Brain microvascular endothelial cell (primary cell): ENCODE measurements around the gene BCAN.

Source experiments
- DNase-seq: peaks from one replicate; pipeline ENCODE4 v3.0.0-alpha.2; 2020
- H3K27ac ChIP-seq: fragments of 250-450 bp; sonication (Bioruptor Pico); 2 replicates; pipeline ENCODE4 v1.5.1; 2020; ENCODE audit warnings: mild to moderate bottlenecking, moderate library complexity
- H3K27me3 ChIP-seq: fragments of 250-450 bp; sonication (Bioruptor Pico); replicated peaks from 2 replicates; pipeline ENCODE4 v1.5.1; 2020; ENCODE audit warnings: mild to moderate bottlenecking
- H3K36me3 ChIP-seq: fragments of 250-450 bp; sonication (Bioruptor Pico); replicated peaks from 2 replicates; pipeline ENCODE4 v1.5.1; 2020; ENCODE audit warnings: mild to moderate bottlenecking
- H3K4me3 ChIP-seq: 2 replicates; pipeline ENCODE4 v1.5.1; 2011; ENCODE audit warnings: low read depth, mild to moderate bottlenecking, control low read depth, low read length, moderate library complexity
- CTCF ChIP-seq: IDR thresholded peaks from 2 replicates; pipeline ENCODE4 v1.5.1; 2011; ENCODE audit warnings: low read depth, mild to moderate bottlenecking, moderate library complexity, low read length, control low read depth, inconsistent platforms; ENCODE audit errors: missing control alignments
- in situ Hi-C: cut with HindIII; loops from 2 replicates; pipeline ENCODE4 v1.10.0; 2017; ENCODE audit warnings: low sequenced_read_pairs, low pct_ligation_motif_present

BCAN gene

GRCh38 chr1:156662800-156663055 is 20.8 kb downstream of the BCAN start:
- no peak overlapping the region for H3K4me3 ChIP-seq
- no peak for DNase-seq
- peak overlapping the region; percentile 65 for H3K27ac ChIP-seq
- in situ Hi-C loops: no loop called here
- H3K36me3 ChIP-seq: no peaks in the 10 kb centered on the region
- H3K27me3 ChIP-seq: no peaks in the 10 kb centered on the region
- no peak for TF ChIP-seq CTCF

- no peak for TF ChIP-seq CTCF
- Histone ChIP-seq H3K27ac (no peak overlapping the region), H3K36me3 (no peaks in the 10 kb centered on the region), H3K4me3 (no peak overlapping the region), H3K27me3 (no peaks in the 10 kb centered on the region)
- in situ Hi-C loops: no loop called here
- DNase-seq: no peak
Measured at GRCh38 chr1:156663178-156663577, 21.3 kb downstream of the BCAN start.

GRCh38 chr1:156664046-156664766 is 22.3 kb downstream of the BCAN start:
- in situ Hi-C loops: no loop called here
- no peaks in the 10 kb centered on the region for H3K36me3 ChIP-seq
- no peak overlapping the region for H3K4me3 ChIP-seq
- TF ChIP-seq CTCF: no peak
- DNase-seq: no peak
- no peak overlapping the region for H3K27ac ChIP-seq
- no peaks in the 10 kb centered on the region for H3K27me3 ChIP-seq

- DNase-seq: no peak
- TF ChIP-seq CTCF: no peak
- Histone ChIP-seq H3K27me3 (no peaks in the 10 kb centered on the region), H3K36me3 (no peaks in the 10 kb centered on the region), H3K27ac (no peak overlapping the region), H3K4me3 (no peak overlapping the region)
- in situ Hi-C loops: no loop called here
Measured at GRCh38 chr1:156664767-156665411, 23.0 kb downstream of the BCAN start.

- H3K36me3 ChIP-seq: no peaks in the 10 kb centered on the region
- in situ Hi-C loops: no loop called here
- H3K27me3 ChIP-seq: no peaks in the 10 kb centered on the region
- no peak for DNase-seq
- no peak overlapping the region for H3K27ac ChIP-seq
- no peak for TF ChIP-seq CTCF
- no peak overlapping the region for H3K4me3 ChIP-seq
Measured at GRCh38 chr1:156665539-156665938, 23.6 kb downstream of the BCAN start.
